Right renal pelvis (tissue), 4 donors: ENCODE data around the gene FAM50B. TPM values are rescaled to one million over a fixed set of nuclear protein-coding genes. Genes with fewer than 3 reads are reported as not detected.

Experiments used
- DNase-seq, 4 donors: peaks; one replicate each; pipeline ENCODE4 v3.0.0-alpha.2; 2013; ENCODE audit warnings: low read depth in 4 of 4, low spot score in 3 of 4, missing footprints in 1 of 4
- polyA plus RNA-seq, 4 donors: library from polyadenylated mRNA; unstranded; fragments of 120-200 nt; gene quantifications; one replicate each; pipeline ENCODE4 v1.2.1, GENCODE V29; 2013; ENCODE audit not compliant: insufficient read length in 4 of 4

Gene FAM50B, protein sequence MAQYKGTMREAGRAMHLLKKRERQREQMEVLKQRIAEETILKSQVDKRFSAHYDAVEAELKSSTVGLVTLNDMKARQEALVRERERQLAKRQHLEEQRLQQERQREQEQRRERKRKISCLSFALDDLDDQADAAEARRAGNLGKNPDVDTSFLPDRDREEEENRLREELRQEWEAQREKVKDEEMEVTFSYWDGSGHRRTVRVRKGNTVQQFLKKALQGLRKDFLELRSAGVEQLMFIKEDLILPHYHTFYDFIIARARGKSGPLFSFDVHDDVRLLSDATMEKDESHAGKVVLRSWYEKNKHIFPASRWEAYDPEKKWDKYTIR
- 10 to 100 TPM; 12.1 to 15.8 (median 13.5) TPM for polyA plus RNA-seq

DNA sequence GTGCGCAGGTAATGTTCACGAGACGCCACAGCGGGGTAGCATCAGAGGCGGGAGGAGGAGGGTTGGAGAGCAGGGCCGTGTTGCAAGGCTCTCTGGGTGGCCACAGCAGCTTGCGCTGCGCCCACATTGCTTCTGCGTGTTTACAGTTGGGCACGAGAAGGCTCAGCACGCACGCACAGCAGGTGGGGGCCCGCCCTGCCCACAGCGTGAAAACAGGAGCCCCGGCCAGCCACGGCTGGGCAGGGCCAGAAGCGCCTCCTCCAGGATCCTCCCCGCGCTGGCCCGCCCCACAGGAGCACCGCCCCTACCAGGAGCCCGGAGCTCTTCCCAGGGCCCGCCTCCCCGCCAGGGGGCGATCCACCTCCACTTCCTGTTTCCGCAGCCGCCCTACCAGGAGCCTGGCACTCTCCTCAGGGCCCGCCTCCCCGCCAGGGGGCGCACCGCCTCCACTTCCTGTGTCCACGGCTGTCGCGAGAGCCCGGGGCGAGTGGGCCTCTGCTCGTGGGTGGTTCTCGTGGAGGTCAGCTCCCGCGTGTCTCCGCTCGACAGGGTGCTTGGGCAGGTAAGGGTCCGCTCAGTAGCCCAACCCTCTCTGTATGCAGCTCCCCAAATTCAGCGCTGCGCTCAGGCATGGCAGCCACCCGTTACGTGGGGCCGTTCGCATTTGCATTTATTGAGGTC, at the start of gene FAM50B:
Gene FAM50B, plus strand, starts transcription at position 449 of the 681 bp plus-strand sequence. CDS start 439 bp downstream, outside the sequence.
- peak; percentile 81 to 87 (median 82) for DNase-seq

GRCh38 chr6:3799719-3800118, 49.5 kb upstream of the FAM50B start:
- no peak for DNase-seq

- no peak for DNase-seq
Measured at GRCh38 chr6:3800850-3801591, 48.2 kb upstream of the FAM50B start.

GRCh38 chr6:3801960-3802359, 47.2 kb upstream of the FAM50B start:
- DNase-seq = no peak

GRCh38 chr6:3803627-3804468, 45.3 kb upstream of the FAM50B start:
- no peak for DNase-seq

- DNase-seq = no peak
Measured at GRCh38 chr6:3804964-3805363, 44.2 kb upstream of the FAM50B start.

DNA sequence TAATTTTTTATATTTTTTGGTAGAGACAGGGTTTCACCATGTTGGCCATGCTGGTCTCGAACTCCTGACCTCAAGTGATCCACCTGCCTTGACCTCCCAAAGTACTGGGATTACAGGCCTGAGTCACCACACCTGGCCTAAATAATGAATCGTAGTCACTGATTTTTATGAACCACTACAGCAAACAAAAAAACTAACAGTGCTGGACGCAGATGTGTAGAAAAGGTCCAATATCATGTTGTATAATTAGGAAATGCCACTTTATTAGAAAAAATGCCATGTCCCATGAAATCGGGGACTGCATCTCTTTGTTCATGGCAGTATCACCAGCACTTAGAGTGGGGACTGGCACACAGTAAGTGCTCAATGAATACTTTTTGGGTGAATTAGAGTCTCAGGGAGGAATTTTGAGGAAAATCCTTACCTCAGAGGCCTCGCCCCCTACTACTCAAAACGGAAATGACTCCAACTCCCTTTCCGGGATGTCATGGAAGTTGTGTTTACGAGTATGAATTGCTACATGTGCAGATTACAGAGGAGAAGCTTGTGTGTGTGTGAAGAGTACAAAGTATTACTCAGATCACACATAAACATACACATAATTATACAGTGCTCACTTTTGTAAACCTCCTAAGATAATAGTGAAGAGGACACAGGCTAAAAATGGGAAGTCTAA, 43.6 kb upstream of the FAM50B start:
- no peak for DNase-seq

DNA sequence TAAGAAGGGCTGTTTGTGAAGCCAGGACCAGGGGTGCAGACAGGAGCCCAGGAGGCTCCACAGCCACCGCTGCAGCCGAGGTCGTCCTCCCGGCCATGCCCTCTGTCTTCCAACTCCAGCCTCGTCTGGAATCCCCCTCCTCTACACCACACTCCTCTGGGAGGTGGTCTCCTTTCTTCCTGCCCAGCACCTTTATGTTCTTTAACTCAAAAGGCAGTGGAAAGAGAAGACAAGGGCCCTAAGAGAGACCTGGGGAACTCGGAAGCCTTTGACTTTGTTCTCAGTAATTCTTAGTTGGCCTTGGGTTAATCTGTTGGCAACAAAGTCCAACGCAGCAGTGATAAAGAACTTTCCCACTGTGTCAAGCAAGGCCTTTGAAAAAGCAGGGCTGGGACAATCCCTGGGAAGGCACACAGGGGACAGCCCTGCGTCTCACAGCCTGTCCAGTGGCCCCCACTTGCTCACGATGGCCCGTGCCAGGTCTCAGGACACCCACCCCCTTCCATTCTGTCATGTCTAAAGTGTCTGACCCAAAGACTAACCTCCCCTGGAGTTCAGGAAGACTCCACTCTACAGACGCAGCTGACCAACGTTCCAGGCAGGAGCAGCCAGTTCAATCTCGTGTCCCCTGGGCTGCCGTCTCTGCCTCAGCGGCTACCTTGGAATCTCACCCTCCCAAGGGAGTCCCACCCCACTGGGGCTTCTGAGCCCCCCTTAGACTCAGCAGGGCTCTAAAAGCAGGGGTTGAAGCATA, 42.8 kb upstream of the FAM50B start:
- no peak for DNase-seq

GRCh38 chr6:3808199-3808598, 41.0 kb upstream of the FAM50B start:
- no peak for DNase-seq

DNA sequence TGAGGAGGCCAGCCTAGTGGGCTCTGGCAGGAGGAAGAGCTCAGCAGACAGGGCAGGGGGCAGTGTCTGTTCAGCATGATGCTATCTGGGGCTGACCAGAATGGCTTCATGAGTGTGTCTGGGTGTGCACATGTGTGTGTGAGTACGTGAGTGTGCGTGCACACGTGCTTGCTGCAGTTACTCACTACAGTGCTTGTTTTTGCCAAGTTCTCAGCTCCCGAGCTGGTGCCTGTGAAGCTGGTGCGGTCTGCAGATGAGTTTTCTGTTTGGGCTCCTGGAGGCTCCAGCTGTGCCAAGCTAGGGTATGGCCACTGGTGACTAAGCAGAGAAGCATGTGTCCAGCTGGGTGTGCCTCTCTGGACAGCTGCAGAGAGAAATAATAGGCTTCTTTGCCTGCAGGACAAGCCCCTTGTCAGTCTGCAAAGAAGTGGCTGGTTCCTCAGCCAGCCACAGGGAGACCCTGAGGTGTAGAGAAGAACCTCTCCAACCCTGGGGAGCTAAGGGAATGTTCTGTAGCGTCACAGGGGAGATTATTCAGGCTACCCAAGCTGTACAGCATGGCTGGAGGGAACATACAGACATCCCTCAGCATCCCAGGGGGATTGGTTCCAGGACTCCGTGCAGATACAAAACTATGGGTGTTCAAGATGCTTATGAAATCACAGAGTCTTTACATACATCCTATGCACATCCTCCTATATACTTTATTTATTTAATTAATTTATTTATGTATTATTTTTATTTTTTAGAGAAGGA, 40.2 kb upstream of the FAM50B start:
- DNase-seq = no peak

DNA sequence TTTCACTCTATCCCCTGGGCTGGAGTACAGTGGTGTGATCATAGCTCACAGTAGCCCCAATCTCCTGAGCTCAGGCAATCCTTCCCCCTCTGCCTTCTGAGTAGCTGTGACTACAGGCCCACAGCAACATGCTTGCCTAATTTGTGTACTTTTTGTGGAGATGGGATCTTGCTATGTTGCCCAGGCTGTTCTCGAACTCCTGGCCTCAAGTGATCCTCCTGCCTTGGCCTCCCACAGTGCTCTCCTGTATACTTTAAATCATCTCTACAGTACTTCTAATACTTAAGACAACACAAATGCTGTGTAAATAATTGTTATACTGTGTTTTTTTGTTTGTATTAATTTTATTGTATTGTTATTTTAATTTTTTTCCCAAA, 39.7 kb upstream of the FAM50B start:
- no peak for DNase-seq

GRCh38 chr6:3809982-3810381, 39.2 kb upstream of the FAM50B start:
- DNase-seq = no peak

GRCh38 chr6:3811191-3811590, 38.0 kb upstream of the FAM50B start:
- DNase-seq = no peak

DNA sequence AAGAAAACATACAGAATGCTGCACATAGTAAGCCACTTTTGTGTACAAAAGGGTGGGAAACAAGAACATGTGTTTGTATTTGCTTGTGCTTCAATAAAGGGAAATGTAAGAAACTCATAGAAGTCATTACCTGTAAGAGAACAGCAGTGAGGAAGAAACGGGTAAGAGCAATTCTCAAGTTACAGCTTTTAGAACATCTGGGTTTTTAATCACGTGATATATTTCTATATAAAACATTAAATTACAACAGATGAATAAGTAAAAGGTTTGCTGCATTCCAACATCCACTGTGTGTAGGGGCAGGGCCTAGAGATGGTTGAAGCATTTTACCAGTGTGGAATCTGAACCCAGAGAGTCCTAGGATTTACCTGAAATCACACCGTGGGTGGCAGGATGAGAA, 36.6 kb upstream of the FAM50B start:
- DNase-seq = no peak

DNA sequence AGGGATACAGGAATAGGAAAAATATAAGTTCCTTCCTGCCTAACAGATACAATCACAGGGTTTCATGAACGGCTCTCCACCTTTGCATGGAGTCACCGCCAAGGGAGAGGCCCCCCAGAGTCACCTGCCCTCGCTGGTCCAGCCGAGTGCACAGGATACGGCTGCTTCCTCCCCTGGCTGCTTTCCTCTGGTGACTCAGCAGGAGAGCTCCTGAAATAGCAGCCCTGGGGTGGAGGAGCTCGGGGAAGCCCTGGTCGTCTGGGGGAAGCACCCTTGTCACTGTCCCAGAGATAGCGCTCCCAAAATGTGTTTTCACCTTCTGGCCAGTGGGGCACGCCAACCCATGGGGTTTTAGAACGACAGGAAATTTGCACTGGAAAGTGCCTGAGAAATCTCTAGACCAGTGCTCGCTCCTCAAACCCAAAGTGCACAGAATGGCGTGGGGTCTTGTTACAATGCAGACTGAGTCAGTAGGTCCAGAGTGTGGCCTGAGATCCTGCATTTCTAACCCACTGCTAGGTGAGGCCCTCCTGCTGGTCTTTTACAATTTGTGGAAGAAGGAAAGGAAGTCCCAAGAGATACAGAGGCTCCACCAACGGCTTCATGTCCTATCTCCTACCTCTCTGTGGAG, 35.9 kb upstream of the FAM50B start:
- no peak for DNase-seq

DNA sequence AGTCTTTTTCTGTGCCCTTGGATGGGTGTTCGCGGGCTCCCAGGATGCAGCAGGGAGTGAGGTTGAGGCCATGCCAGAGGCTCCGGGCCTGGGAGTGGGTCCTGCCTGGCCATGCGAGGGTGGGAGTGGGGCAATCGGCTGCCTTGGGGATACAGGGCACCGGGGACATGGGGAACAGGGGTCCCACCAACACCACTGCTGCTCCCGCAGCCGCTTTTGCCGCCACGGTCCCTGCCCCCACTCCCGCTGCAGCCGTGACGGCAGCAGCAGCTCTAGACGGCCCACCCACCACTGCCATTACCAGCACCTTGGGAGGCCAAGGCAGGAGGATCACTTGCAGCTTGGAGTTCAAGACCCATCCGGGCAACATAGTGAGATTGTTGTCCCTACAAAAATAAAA, 35.3 kb upstream of the FAM50B start:
- no peak for DNase-seq

DNA sequence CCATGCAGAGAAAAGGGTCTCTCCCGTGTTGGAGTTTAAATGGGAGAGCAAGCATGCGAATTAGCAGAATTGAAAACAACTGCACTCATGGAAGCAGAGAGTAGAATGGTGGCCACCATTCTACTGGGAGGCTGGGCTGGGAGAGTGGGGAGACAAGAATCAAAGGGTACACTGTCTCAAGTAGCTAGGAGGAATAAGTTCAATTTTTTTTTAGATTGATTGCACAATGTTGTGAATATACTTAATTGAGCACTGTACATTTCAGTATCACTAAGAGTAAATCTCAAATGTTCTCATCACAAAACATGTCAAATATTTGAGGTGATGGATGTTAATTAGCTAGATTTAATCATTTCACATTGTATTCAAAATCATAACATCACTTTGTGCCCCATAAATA, 34.6 kb upstream of the FAM50B start:
- DNase-seq = no peak

DNA sequence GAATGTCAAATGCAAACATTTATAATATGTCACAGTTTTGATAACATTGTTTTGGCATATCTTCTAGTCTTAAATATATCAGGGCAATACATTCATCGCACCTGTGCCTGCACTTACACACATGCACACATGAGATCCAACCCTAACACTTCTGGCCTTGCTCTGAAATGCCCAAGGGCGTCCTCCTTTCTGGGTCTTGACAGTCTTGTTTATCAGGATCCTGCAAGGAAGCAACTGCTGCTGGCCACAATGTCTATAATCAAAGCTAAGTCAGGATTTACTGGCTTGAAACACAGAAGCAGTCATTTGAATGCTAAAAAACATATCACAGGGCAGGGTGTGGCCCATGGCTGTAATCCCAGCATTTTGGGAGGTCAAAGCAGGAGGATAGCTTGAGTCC, 32.9 kb upstream of the FAM50B start:
- DNase-seq = no peak
